ENCODE measurements around the gene FIGLA. TPM values are rescaled to one million over a fixed set of nuclear protein-coding genes. Genes with fewer than 3 reads are reported as not detected.

FIGLA gene
- polyA plus RNA-seq, 1 donor (not counting 4 experiments of a cell fraction or from before 2014, with no cell fraction given), result not detected

GRCh38 chr2:70827388-70827787 is 36.9 kb upstream of the FIGLA start:
- H3K4me2 ChIP-seq (ENCODE audit: control insufficient read depth, extremely low read depth, insufficient read depth, low read depth, low read length), result no peak overlapping the region
- FAIRE-seq (no peak), DNase-seq (ENCODE audit: low read depth, low spot score) (no peak)
- no peaks in the 10 kb centered on the region for H3K9me3 ChIP-seq (ENCODE audit: control insufficient read depth, low read depth, low read length)
- no peak overlapping the region for H2AFZ ChIP-seq (ENCODE audit: control insufficient read depth, low read length)
- H3K9me1 ChIP-seq (ENCODE audit: control insufficient read depth, extremely low read depth, insufficient read depth, low read length), result no peaks in the 10 kb centered on the region
- H3K9ac ChIP-seq (ENCODE audit: control insufficient read depth, extremely low read depth, insufficient read depth, low read length), result no peak overlapping the region
- dilution Hi-C loops (cut with MboI; ENCODE audit: extremely low pct_ligation_motif_present, low sequenced_read_pairs), result no loop called here
- no peaks in the 10 kb centered on the region for H3K4me1 ChIP-seq (ENCODE audit: control insufficient read depth, extremely low read depth, insufficient read depth, low read length)
- peaks cover 22% of the 10 kb centered on the region for H3K27me3 ChIP-seq (ENCODE audit: control insufficient read depth, extremely low read depth, insufficient read depth, low read length)
- no peak overlapping the region for H3K27ac ChIP-seq (ENCODE audit: control insufficient read depth, insufficient read depth, low read length)
- no peaks in the 10 kb centered on the region for H4K20me1 ChIP-seq (ENCODE audit: control insufficient read depth, extremely low read depth, insufficient read depth, low read length)
- no peak overlapping the region for H3K4me3 ChIP-seq (ENCODE audit: control insufficient read depth in 2 of 3, extremely low read depth in 1 of 3, insufficient read depth in 2 of 3, low read depth in 1 of 3, low read length in 3 of 3)
- H3K79me2 ChIP-seq (ENCODE audit: control insufficient read depth, insufficient read depth, low read length), result no peaks in the 10 kb centered on the region
- TF ChIP-seq CTCF (optimal IDR thresholded peaks at IDR 0.05 in 1 of 3, IDR thresholded peaks at IDR 0.05 in 1 of 3, conservative IDR thresholded peaks at IDR 0.05 in 1 of 3; ENCODE audit: extremely low read depth in 1 of 3, insufficient read depth in 2 of 3, low read length in 3 of 3) (no peak), EZH2 (IDR thresholded peaks at IDR 0.05; ENCODE audit: low read length) (no peak)
- no peaks in the 10 kb centered on the region for H3K36me3 ChIP-seq (ENCODE audit: control insufficient read depth in 2 of 2, extremely low read depth in 1 of 2, insufficient read depth in 2 of 2, low read length in 2 of 2)

GRCh38 chr2:70826696-70827350 is 36.4 kb upstream of the FIGLA start:
- Histone ChIP-seq H3K27me3 (ENCODE audit: control insufficient read depth, extremely low read depth, insufficient read depth, low read length) (peaks cover 22% of the 10 kb centered on the region), H2AFZ (ENCODE audit: control insufficient read depth, low read length) (no peak overlapping the region), H3K9me1 (ENCODE audit: control insufficient read depth, extremely low read depth, insufficient read depth, low read length) (no peaks in the 10 kb centered on the region), H3K36me3 (ENCODE audit: control insufficient read depth in 2 of 2, extremely low read depth in 1 of 2, insufficient read depth in 2 of 2, low read length in 2 of 2) (no peaks in the 10 kb centered on the region), H3K9ac (ENCODE audit: control insufficient read depth, extremely low read depth, insufficient read depth, low read length) (no peak overlapping the region), H4K20me1 (ENCODE audit: control insufficient read depth, extremely low read depth, insufficient read depth, low read length) (no peaks in the 10 kb centered on the region), H3K4me3 (ENCODE audit: control insufficient read depth in 2 of 3, extremely low read depth in 1 of 3, insufficient read depth in 2 of 3, low read depth in 1 of 3, low read length in 3 of 3) (no peak overlapping the region), H3K9me3 (ENCODE audit: control insufficient read depth, low read depth, low read length) (no peaks in the 10 kb centered on the region), H3K4me2 (ENCODE audit: control insufficient read depth, extremely low read depth, insufficient read depth, low read depth, low read length) (no peak overlapping the region), H3K79me2 (ENCODE audit: control insufficient read depth, insufficient read depth, low read length) (no peaks in the 10 kb centered on the region), H3K4me1 (ENCODE audit: control insufficient read depth, extremely low read depth, insufficient read depth, low read length) (no peaks in the 10 kb centered on the region), H3K27ac (ENCODE audit: control insufficient read depth, insufficient read depth, low read length) (no peak overlapping the region)
- FAIRE-seq (no peak), DNase-seq (ENCODE audit: low read depth, low spot score) (no peak)
- TF ChIP-seq EZH2 (IDR thresholded peaks at IDR 0.05; ENCODE audit: low read length) (no peak), CTCF (optimal IDR thresholded peaks at IDR 0.05 in 1 of 3, IDR thresholded peaks at IDR 0.05 in 1 of 3, conservative IDR thresholded peaks at IDR 0.05 in 1 of 3; ENCODE audit: extremely low read depth in 1 of 3, insufficient read depth in 2 of 3, low read length in 3 of 3) (no peak)
- dilution Hi-C loops (cut with MboI; ENCODE audit: extremely low pct_ligation_motif_present, low sequenced_read_pairs), result no loop called here
